ENCODE data around the gene OCA2.

OCA2 gene

GRCh38 chr15:27821273-27821672 lies 277.8 kb downstream of the OCA2 start:
- no peak for TF ChIP-seq FOXP2 (optimal IDR thresholded peaks at IDR 0.05; ENCODE audit: borderline replicate concordance, extremely low read depth, extremely low read length, insufficient read depth)
- no peak for TF ChIP-seq TAF1 (IDR thresholded peaks at IDR 0.05; ENCODE audit: borderline replicate concordance, insufficient read depth, low read length)
- TF ChIP-seq REST (IDR thresholded peaks at IDR 0.05; ENCODE audit: insufficient read depth in 1 of 2, low read depth in 2 of 2, low read length in 2 of 2): no peak
- TF ChIP-seq POLR2AphosphoS5 (IDR thresholded peaks at IDR 0.05; ENCODE audit: low read depth, low read length): no peak
- no peak for TF ChIP-seq SIN3A (IDR thresholded peaks at IDR 0.05; ENCODE audit: borderline replicate concordance, insufficient read depth, low read length)

DNA sequence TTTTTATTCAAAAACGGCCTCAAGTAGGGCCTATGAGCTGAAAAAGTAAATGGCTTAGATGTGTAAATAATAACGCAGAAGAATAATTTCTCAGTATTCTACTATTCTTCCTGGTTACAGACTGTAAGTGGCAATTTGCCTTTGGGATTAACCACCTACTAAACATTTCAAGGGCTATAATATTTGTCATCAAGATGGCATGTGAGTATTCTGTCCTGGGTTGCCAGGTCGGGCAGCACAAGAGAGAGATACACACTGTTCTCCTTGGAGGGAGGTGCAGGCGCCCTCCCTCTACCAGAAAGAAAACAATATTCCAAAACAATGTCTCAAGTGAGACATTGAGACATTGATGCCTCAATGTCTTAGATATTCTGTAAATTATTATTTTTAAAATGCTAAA lies 278.4 kb downstream of the OCA2 start:
- TF ChIP-seq TAF1 (IDR thresholded peaks at IDR 0.05; ENCODE audit: borderline replicate concordance, insufficient read depth, low read length): no peak
- no peak for TF ChIP-seq POLR2AphosphoS5 (IDR thresholded peaks at IDR 0.05; ENCODE audit: low read depth, low read length)
- TF ChIP-seq SIN3A (IDR thresholded peaks at IDR 0.05; ENCODE audit: borderline replicate concordance, insufficient read depth, low read length): no peak
- TF ChIP-seq REST (IDR thresholded peaks at IDR 0.05; ENCODE audit: insufficient read depth in 1 of 2, low read depth in 2 of 2, low read length in 2 of 2): no peak
- no peak for TF ChIP-seq FOXP2 (optimal IDR thresholded peaks at IDR 0.05; ENCODE audit: borderline replicate concordance, extremely low read depth, extremely low read length, insufficient read depth)

DNA sequence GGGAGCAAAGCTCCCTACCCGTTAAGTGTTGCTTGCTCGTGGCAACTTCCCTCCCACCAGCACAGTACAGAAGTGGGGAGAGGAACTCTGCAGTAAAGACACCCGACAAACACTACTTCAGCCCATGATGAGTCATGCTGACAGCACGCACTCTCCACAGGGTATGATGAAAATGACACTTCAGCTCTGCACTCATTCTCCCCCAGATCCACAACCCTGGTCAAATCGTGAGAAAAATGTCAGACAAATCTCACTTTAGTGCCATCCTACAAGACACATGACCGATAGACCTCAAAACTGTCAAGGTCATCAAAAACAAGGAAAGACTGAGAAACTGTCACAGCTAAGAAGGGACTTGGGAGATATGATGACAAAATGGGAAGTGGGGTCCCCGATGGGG lies 278.9 kb downstream of the OCA2 start:
- TF ChIP-seq REST (IDR thresholded peaks at IDR 0.05; ENCODE audit: insufficient read depth in 1 of 2, low read depth in 2 of 2, low read length in 2 of 2) (no peak), SIN3A (IDR thresholded peaks at IDR 0.05; ENCODE audit: borderline replicate concordance, insufficient read depth, low read length) (no peak), TAF1 (IDR thresholded peaks at IDR 0.05; ENCODE audit: borderline replicate concordance, insufficient read depth, low read length) (no peak), POLR2AphosphoS5 (IDR thresholded peaks at IDR 0.05; ENCODE audit: low read depth, low read length) (no peak), FOXP2 (optimal IDR thresholded peaks at IDR 0.05; ENCODE audit: borderline replicate concordance, extremely low read depth, extremely low read length, insufficient read depth) (no peak)

DNA sequence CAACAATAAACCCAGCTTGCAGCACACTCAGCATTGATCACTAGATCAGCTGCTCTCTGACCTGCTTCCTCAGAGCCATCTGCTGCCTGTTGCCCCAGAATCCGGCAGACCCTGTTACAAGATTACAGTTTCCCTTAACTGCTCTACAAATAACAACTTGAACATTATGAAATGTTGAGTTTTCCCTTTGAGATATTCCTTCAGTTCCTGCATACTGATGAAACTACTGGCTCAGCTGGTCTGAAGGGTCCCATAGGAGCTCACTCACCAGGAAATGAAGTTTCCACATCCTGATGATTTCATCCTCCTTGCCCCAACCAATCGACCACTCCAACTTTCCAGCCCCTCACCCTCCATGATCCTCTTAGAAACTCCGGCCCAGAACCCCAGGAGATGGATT lies 281.9 kb downstream of the OCA2 start:
- TF ChIP-seq TAF1 (IDR thresholded peaks at IDR 0.05; ENCODE audit: borderline replicate concordance, insufficient read depth, low read length) (no peak), FOXP2 (optimal IDR thresholded peaks at IDR 0.05; ENCODE audit: borderline replicate concordance, extremely low read depth, extremely low read length, insufficient read depth) (no peak), SIN3A (IDR thresholded peaks at IDR 0.05; ENCODE audit: borderline replicate concordance, insufficient read depth, low read length) (no peak), REST (IDR thresholded peaks at IDR 0.05; ENCODE audit: insufficient read depth in 1 of 2, low read depth in 2 of 2, low read length in 2 of 2) (no peak), POLR2AphosphoS5 (IDR thresholded peaks at IDR 0.05; ENCODE audit: low read depth, low read length) (no peak)

DNA sequence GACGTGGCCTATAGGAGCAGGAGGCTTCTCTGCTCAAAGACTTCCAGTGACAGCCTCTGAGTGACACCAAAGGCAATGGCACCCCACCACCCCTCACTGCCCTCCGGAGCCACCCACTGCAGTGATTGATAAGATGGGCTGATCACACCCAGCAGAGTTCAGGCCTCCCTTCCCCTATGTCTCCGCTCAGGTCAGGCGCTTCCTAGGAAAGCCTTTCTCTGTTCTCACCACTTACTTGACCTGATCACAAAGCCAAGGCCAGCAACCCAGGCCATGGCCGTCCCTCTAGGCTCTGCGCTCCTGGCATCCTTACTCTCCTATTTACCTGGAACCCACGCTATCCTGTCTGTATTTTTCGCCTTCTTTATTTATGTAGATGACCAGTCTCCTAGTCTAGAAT lies 282.3 kb downstream of the OCA2 start:
- TF ChIP-seq TAF1 (IDR thresholded peaks at IDR 0.05; ENCODE audit: borderline replicate concordance, insufficient read depth, low read length) (no peak), POLR2AphosphoS5 (IDR thresholded peaks at IDR 0.05; ENCODE audit: low read depth, low read length) (no peak), SIN3A (IDR thresholded peaks at IDR 0.05; ENCODE audit: borderline replicate concordance, insufficient read depth, low read length) (no peak), REST (IDR thresholded peaks at IDR 0.05; ENCODE audit: insufficient read depth in 1 of 2, low read depth in 2 of 2, low read length in 2 of 2) (no peak), FOXP2 (optimal IDR thresholded peaks at IDR 0.05; ENCODE audit: borderline replicate concordance, extremely low read depth, extremely low read length, insufficient read depth) (no peak)

Measured in PFSK-1 (cell line).